Limb (tissue), 2 donors: Measurements from ENCODE around the gene PNLIP.

Source experiments
- DNase-seq, 2 donors: peaks; one replicate each; pipeline ENCODE4 v3.0.0-alpha.2; 2016; ENCODE audit errors: extremely low spot score in 2 of 2

The PNLIP gene

GRCh38 chr10:116545756-116546155 is at the start of gene PNLIP:
PNLIP (plus strand) TSS chr10:116545931; CDS start chr10:116546093, 162 bp downstream.
- DNase-seq = no peak

GRCh38 chr10:116504786-116505185 is 40.9 kb upstream of the PNLIP start:
- no peak for DNase-seq

- no peak for DNase-seq
Measured at GRCh38 chr10:116510565-116510964, 35.2 kb upstream of the PNLIP start.

- DNase-seq = no peak
Measured at GRCh38 chr10:116511365-116511764, 34.4 kb upstream of the PNLIP start.

- peak; percentile 35 to 38 for DNase-seq
Measured at GRCh38 chr10:116521424-116522290, 24.1 kb upstream of the PNLIP start.

- no peak for DNase-seq
Measured at GRCh38 chr10:116522803-116523381, 22.8 kb upstream of the PNLIP start.

GRCh38 chr10:116524736-116525135 is 21.0 kb upstream of the PNLIP start:
- DNase-seq = no peak

- DNase-seq = no peak
Measured at GRCh38 chr10:116526219-116526618, 19.5 kb upstream of the PNLIP start.

- no peak for DNase-seq
Measured at GRCh38 chr10:116536810-116537209, 8.9 kb upstream of the PNLIP start.

- no peak for DNase-seq
Measured at GRCh38 chr10:116538456-116538855, 7.3 kb upstream of the PNLIP start.

GRCh38 chr10:116538992-116539391 is 6.7 kb upstream of the PNLIP start:
- DNase-seq = no peak

- DNase-seq = no peak
Measured at GRCh38 chr10:116540814-116541213, 4.9 kb upstream of the PNLIP start.

GRCh38 chr10:116542007-116542677 is 3.6 kb upstream of the PNLIP start:
- no peak for DNase-seq

- no peak for DNase-seq
Measured at GRCh38 chr10:116545122-116545521, 609 bp upstream of the PNLIP start.

GRCh38 chr10:116548301-116548700 is 2.6 kb downstream of the PNLIP start:
- DNase-seq = no peak

- no peak for DNase-seq
Measured at GRCh38 chr10:116553378-116553980, 7.7 kb downstream of the PNLIP start.

GRCh38 chr10:116554628-116555027 is 8.9 kb downstream of the PNLIP start:
- no peak for DNase-seq

GRCh38 chr10:116555880-116556279 is 10.1 kb downstream of the PNLIP start:
- DNase-seq = no peak

- DNase-seq = no peak
Measured at GRCh38 chr10:116557305-116557880, 11.7 kb downstream of the PNLIP start.

GRCh38 chr10:116565534-116565933 is 19.8 kb downstream of the PNLIP start:
- no peak for DNase-seq

GRCh38 chr10:116566932-116567331 is 21.2 kb downstream of the PNLIP start:
- DNase-seq = no peak

- no peak for DNase-seq
Measured at GRCh38 chr10:116567335-116567734, 21.6 kb downstream of the PNLIP start.
